ENCODE data around the gene ATP2C2.

The ATP2C2 gene

DNA sequence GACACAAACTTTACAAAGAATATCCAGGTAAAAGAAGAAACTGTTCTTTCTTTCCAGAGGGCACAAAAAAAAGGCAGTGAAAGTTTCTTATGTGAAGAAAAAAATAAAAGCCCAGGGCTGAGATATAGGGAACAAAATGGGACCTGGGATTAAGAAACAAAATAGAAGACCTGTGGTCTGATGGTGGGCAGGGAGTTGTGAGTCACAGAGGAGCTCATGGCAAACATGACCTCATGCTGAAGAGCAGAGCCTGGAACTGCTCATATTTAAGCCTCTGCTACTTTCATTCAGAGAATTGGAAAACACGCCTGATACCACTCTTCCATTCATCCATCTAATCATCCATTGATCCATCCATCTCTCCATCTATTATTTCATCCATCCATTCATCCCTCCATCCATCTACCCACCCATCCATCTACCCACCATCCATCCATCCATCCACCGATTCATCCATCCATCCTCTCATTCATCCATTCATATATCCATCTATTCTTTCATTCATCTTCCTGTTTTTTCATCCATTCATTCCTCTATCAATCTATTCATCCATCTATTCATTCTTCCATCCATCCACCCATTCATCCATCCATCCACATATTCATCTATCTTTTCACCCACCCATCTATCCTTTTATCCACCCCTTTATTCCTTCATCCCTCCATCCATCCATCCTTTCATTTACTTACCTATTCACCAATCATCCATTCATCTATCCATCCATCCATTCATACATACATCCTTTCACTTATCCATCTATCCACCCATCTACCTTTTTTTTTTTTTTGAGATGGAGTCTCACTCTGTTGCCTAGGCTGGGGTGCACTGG, 43.7 kb upstream of the ATP2C2 start:
- H3K27me3 ChIP-seq (ENCODE audit: control insufficient read depth, low read length) = no peaks in the 10 kb centered on the region
- no peak overlapping the region for H3K27ac ChIP-seq (ENCODE audit: low read depth, low read length)
- no peak overlapping the region for H3K4me2 ChIP-seq (ENCODE audit: low read length)
- H3K9me2 ChIP-seq (replicated peaks; ENCODE audit: control insufficient read depth, low read length) = no peaks in the 10 kb centered on the region
- no peaks in the 10 kb centered on the region for H3F3A ChIP-seq (ENCODE audit: control insufficient read depth, insufficient read depth)
- no peaks in the 10 kb centered on the region for H3K36me3 ChIP-seq (ENCODE audit: control insufficient read depth, low read length)
- no peaks in the 10 kb centered on the region for H3K79me2 ChIP-seq (ENCODE audit: control insufficient read depth, low read length)
- no peak overlapping the region for H3K4me3 ChIP-seq (ENCODE audit: low read length)
- H3K4me1 ChIP-seq (ENCODE audit: control insufficient read depth, low read length) = no peaks in the 10 kb centered on the region
- H4K20me1 ChIP-seq (ENCODE audit: control insufficient read depth, insufficient read depth, low read depth, low read length) = no peaks in the 10 kb centered on the region
- no peak for TF ChIP-seq EZH2phosphoT487 (IDR thresholded peaks at IDR 0.05; ENCODE audit: borderline replicate concordance, low read length)
- TF ChIP-seq, protein P1, sequence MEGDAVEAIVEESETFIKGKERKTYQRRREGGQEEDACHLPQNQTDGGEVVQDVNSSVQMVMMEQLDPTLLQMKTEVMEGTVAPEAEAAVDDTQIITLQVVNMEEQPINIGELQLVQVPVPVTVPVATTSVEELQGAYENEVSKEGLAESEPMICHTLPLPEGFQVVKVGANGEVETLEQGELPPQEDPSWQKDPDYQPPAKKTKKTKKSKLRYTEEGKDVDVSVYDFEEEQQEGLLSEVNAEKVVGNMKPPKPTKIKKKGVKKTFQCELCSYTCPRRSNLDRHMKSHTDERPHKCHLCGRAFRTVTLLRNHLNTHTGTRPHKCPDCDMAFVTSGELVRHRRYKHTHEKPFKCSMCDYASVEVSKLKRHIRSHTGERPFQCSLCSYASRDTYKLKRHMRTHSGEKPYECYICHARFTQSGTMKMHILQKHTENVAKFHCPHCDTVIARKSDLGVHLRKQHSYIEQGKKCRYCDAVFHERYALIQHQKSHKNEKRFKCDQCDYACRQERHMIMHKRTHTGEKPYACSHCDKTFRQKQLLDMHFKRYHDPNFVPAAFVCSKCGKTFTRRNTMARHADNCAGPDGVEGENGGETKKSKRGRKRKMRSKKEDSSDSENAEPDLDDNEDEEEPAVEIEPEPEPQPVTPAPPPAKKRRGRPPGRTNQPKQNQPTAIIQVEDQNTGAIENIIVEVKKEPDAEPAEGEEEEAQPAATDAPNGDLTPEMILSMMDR (IDR thresholded peaks at IDR 0.05; ENCODE audit: low read depth, low read length, poor library complexity, severe bottlenecking) = no peak
- no peaks in the 10 kb centered on the region for H3K9me3 ChIP-seq (ENCODE audit: control insufficient read depth, insufficient read depth, low read length)

- no peak overlapping the region for H3K27ac ChIP-seq (ENCODE audit: low read depth, low read length)
- H3K4me3 ChIP-seq (ENCODE audit: low read length) = no peak overlapping the region
- no peaks in the 10 kb centered on the region for H3K9me2 ChIP-seq (replicated peaks; ENCODE audit: control insufficient read depth, low read length)
- H4K20me1 ChIP-seq (ENCODE audit: control insufficient read depth, insufficient read depth, low read depth, low read length) = no peaks in the 10 kb centered on the region
- H3K4me2 ChIP-seq (ENCODE audit: low read length) = no peak overlapping the region
- no peaks in the 10 kb centered on the region for H3F3A ChIP-seq (ENCODE audit: control insufficient read depth, insufficient read depth)
- no peaks in the 10 kb centered on the region for H3K36me3 ChIP-seq (ENCODE audit: control insufficient read depth, low read length)
- no peak for TF ChIP-seq EZH2phosphoT487 (IDR thresholded peaks at IDR 0.05; ENCODE audit: borderline replicate concordance, low read length)
- TF ChIP-seq, protein P1 (IDR thresholded peaks at IDR 0.05; ENCODE audit: low read depth, low read length, poor library complexity, severe bottlenecking) = no peak
- no peaks in the 10 kb centered on the region for H3K4me1 ChIP-seq (ENCODE audit: control insufficient read depth, low read length)
- no peaks in the 10 kb centered on the region for H3K79me2 ChIP-seq (ENCODE audit: control insufficient read depth, low read length)
- no peaks in the 10 kb centered on the region for H3K9me3 ChIP-seq (ENCODE audit: control insufficient read depth, insufficient read depth, low read length)
- H3K27me3 ChIP-seq (ENCODE audit: control insufficient read depth, low read length) = no peaks in the 10 kb centered on the region
These were observed 41.8 kb upstream of the ATP2C2 start for GRCh38 chr16:84326545-84326944.

GRCh38 chr16:84327926-84328505, 40.3 kb upstream of the ATP2C2 start:
- Histone ChIP-seq H3K9me3 (ENCODE audit: control insufficient read depth, insufficient read depth, low read length) (no peaks in the 10 kb centered on the region), H4K20me1 (ENCODE audit: control insufficient read depth, insufficient read depth, low read depth, low read length) (no peaks in the 10 kb centered on the region), H3K4me3 (ENCODE audit: low read length) (no peak overlapping the region), H3K9me2 (replicated peaks; ENCODE audit: control insufficient read depth, low read length) (no peaks in the 10 kb centered on the region), H3F3A (ENCODE audit: control insufficient read depth, insufficient read depth) (no peaks in the 10 kb centered on the region), H3K4me1 (ENCODE audit: control insufficient read depth, low read length) (no peaks in the 10 kb centered on the region), H3K36me3 (ENCODE audit: control insufficient read depth, low read length) (no peaks in the 10 kb centered on the region), H3K79me2 (ENCODE audit: control insufficient read depth, low read length) (no peaks in the 10 kb centered on the region), H3K4me2 (ENCODE audit: low read length) (no peak overlapping the region), H3K27me3 (ENCODE audit: control insufficient read depth, low read length) (no peaks in the 10 kb centered on the region), H3K27ac (ENCODE audit: low read depth, low read length) (no peak overlapping the region)
- TF ChIP-seq, protein P1 (IDR thresholded peaks at IDR 0.05; ENCODE audit: low read depth, low read length, poor library complexity, severe bottlenecking) = no peak
- TF ChIP-seq EZH2phosphoT487 (IDR thresholded peaks at IDR 0.05; ENCODE audit: borderline replicate concordance, low read length) = no peak
